Measurements from ENCODE around the gene PCGF1.

Gene PCGF1

GRCh38 chr2:74537140-74537539, 29.6 kb upstream of the PCGF1 start:
- no peak for DNase-seq

GRCh38 chr2:74536166-74536950, 28.9 kb upstream of the PCGF1 start:
- no peak for DNase-seq

- no peak for DNase-seq
These were observed 28.0 kb upstream of the PCGF1 start for GRCh38 chr2:74535440-74535965.

GRCh38 chr2:74534411-74534810, 26.9 kb upstream of the PCGF1 start:
- no peak for DNase-seq

GRCh38 chr2:74533464-74533863, 26.0 kb upstream of the PCGF1 start:
- DNase-seq = no peak

GRCh38 chr2:74532222-74532621, 24.7 kb upstream of the PCGF1 start:
- DNase-seq = no peak

GRCh38 chr2:74531666-74532065, 24.2 kb upstream of the PCGF1 start:
- no peak for DNase-seq

- DNase-seq = peak in 24 of 56 donors; percentile 10 to 65 (median 38)
These were observed 23.0 kb upstream of the PCGF1 start for GRCh38 chr2:74530239-74531187.

- peak; percentile 59 to 99 (median 98) for DNase-seq
These were observed 22.1 kb upstream of the PCGF1 start, which contains the start of the genes AUP1 and HTRA2 for GRCh38 chr2:74529357-74530238. Gene AUP1 (minus strand): TSS chr2:74529706. CDS start chr2:74529629, 77 bp downstream. Gene HTRA2 (plus strand): TSS chr2:74529933. CDS start chr2:74530007, 74 bp downstream.

- DNase-seq = peak in 1 of 56 donors; percentile 73
These were observed 21.3 kb upstream of the PCGF1 start for GRCh38 chr2:74528600-74529356.

- no peak for DNase-seq
These were observed 20.2 kb upstream of the PCGF1 start for GRCh38 chr2:74527741-74528140.

GRCh38 chr2:74526649-74527230, 19.2 kb upstream of the PCGF1 start:
- no peak for DNase-seq

GRCh38 chr2:74525717-74526648, 18.5 kb upstream of the PCGF1 start, which contains the start of gene DQX1:
Gene DQX1 (minus strand): TSS chr2:74526231. CDS start chr2:74525729, 502 bp downstream.
- DNase-seq = peak in 6 of 56 donors; percentile 2 to 20 (median 12)

GRCh38 chr2:74524955-74525716, 17.6 kb upstream of the PCGF1 start:
- DNase-seq = no peak

GRCh38 chr2:74524005-74524404, 16.5 kb upstream of the PCGF1 start:
- no peak for DNase-seq

- DNase-seq = no peak
These were observed 15.0 kb upstream of the PCGF1 start for GRCh38 chr2:74522516-74522915.

GRCh38 chr2:74516650-74517049, 9.2 kb upstream of the PCGF1 start:
- DNase-seq = no peak
